ENCODE measurements around the gene ZNF195.
"Not testable (repeated sequence)": the region's sequence is repeated elsewhere in the genome, so short reads cannot be mapped to it uniquely, and the experiment has no call there.

Gene ZNF195

GRCh38 chr11:3328503-3328902 lies 50.4 kb downstream of the ZNF195 start:
- H3K27ac Mint-ChIP-seq; H3K9me3 Mint-ChIP-seq; intact Hi-C loops (cut with micrococcal nuclease): not testable (repeated sequence)

DNA sequence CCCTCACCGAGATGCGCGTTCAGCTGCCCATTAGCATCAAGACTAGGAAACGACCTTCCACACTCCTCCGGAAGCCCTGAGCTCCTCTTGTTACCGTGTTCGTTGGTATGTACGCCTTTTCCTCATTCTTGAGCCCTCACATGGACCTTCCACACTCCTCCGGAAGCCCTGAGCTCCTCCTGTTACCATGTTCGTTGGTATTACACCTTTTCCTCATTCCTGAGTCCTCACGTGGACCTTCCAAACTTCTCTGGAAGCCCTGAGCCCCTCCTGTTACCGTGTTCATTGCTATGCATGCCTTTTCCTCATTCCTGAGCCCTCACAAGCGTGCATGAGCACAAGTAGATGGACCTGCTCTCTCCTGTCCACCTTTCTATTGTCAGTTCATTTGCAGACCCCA lies 52.5 kb downstream of the ZNF195 start:
- H3K9me3 Mint-ChIP-seq; H3K4me3 Mint-ChIP-seq; H3K36me3 Mint-ChIP-seq (ENCODE audit: low read depth); intact Hi-C loops (cut with micrococcal nuclease); H3K4me1 Mint-ChIP-seq (ENCODE audit: low read depth); H3K27ac Mint-ChIP-seq; H3K27me3 Mint-ChIP-seq: not testable (repeated sequence)

More at GRCh38 chr11:3328503-3328902, 50.4 kb downstream of the ZNF195 start:
- H3K4me3 Mint-ChIP-seq; H3K27me3 Mint-ChIP-seq; H3K36me3 Mint-ChIP-seq (ENCODE audit: low read depth); H3K4me1 Mint-ChIP-seq (ENCODE audit: low read depth): not testable (repeated sequence)

DNA sequence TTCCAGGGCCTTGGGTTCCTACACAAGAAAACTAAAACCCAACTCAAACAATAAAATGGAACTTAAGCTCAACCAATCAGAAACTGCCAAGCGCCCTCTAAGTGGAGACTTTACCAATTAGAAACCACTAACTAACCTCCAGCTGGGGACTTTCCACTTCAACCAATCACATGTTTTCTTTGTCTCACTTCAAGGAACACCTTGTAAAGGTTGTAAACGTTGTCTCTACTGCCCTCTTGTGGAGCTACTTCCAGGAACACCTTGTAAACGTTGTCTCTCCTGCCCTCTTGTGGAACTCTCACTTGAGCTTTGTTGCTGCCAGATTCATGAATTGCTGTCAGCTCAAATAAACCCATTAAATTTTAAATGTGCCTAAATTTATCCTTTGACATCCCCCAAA lies 54.2 kb downstream of the ZNF195 start:
- H3K36me3 Mint-ChIP-seq (ENCODE audit: low read depth); H3K27ac Mint-ChIP-seq; intact Hi-C loops (cut with micrococcal nuclease); H3K4me3 Mint-ChIP-seq; H3K4me1 Mint-ChIP-seq (ENCODE audit: low read depth); H3K9me3 Mint-ChIP-seq; H3K27me3 Mint-ChIP-seq: not testable (repeated sequence)

Data from dendritic cell treated with granulocyte-macrophage colony-stimulating factor and Interleukin-4, amounts not matched to agents 40 ng/mL and 50 ng/mL, for 4 days (primary cell).